H1 (cell line): ENCODE measurements around the gene ZGLP1.

Source experiments
- CBX5 ChIP-seq: fragments of 300-800, 300-1000 bp; sonication (generic); IDR thresholded peaks from 2 replicates; pipeline ENCODE4 v1.7.1; 2016; ENCODE audit warnings: antibody characterized with exemption, low read length, low read depth
- CTCF ChIP-seq, 3 experiments: IDR thresholded peaks; 1 replicate in 2 of 3; 2 replicates in 1 of 3; pipeline versions ENCODE4 v1.5.1 to v1.6.1; 2011; ENCODE audit warnings: low read length in 3 of 3, mild to moderate bottlenecking in 3 of 3, inconsistent platforms in 2 of 3, low read depth in 1 of 3, moderate library complexity in 1 of 3; ENCODE audit not compliant: insufficient read depth in 1 of 3; ENCODE audit errors: control extremely low read depth in 1 of 3
- MAX ChIP-seq: IDR thresholded peaks from 2 replicates; pipeline ENCODE4 v1.6.1; 2012; ENCODE audit warnings: inconsistent platforms
- POLR2AphosphoS5 ChIP-seq: IDR thresholded peaks from 2 replicates; pipeline ENCODE4 v1.6.1; 2011; ENCODE audit warnings: low read depth, low read length
- RFX5 ChIP-seq: IDR thresholded peaks from 2 replicates; pipeline ENCODE4 v1.6.1; 2011; ENCODE audit warnings: low read depth, low read length, improper control_type of control experiment, borderline replicate concordance
- SIN3A ChIP-seq, 2 experiments: IDR thresholded peaks in 1 of 2; conservative IDR thresholded peaks in 1 of 2; 2 replicates each; pipeline ENCODE4 v1.6.1; 2011 to 2012; ENCODE audit warnings: low read length in 2 of 2, improper control_type of control experiment in 1 of 2, low read depth in 1 of 2, mild to moderate bottlenecking in 1 of 2
- SP4 ChIP-seq: IDR thresholded peaks from 2 replicates; pipeline ENCODE4 v1.6.1; 2012; ENCODE audit warnings: low read length, inconsistent platforms

GRCh38 chr19:10327793-10328192 is 18.2 kb upstream of the ZGLP1 start:
- TF ChIP-seq CTCF (IDR thresholded peaks at IDR 0.05; ENCODE audit: control extremely low read depth in 1 of 3, insufficient read depth in 1 of 3, low read depth in 1 of 3, low read length in 3 of 3) = no peak
- TF ChIP-seq CBX5 = no peak
- no peak for TF ChIP-seq MAX
- TF ChIP-seq SP4 = no peak
- TF ChIP-seq RFX5 = no peak
- TF ChIP-seq POLR2AphosphoS5 = no peak
- TF ChIP-seq SIN3A (conservative IDR thresholded peaks at IDR 0.05 in 1 of 2, IDR thresholded peaks at IDR 0.05 in 1 of 2; ENCODE audit: low read depth in 1 of 2, low read length in 2 of 2) = no peak
